Liver (tissue), 9 donors: ENCODE results near the gene WNT2B. TPM values are rescaled to one million over a fixed set of nuclear protein-coding genes. Genes with fewer than 3 reads are reported as not detected.

Source experiments
- DNase-seq: peaks from one replicate; pipeline ENCODE4 v3.0.0-alpha.2; 2017; ENCODE audit warnings: low spot score
- H3K27ac ChIP-seq, 2 donors: one replicate each; pipeline ENCODE4 v1.7.0; 2013; ENCODE audit warnings: inconsistent platforms in 2 of 2, low read length in 2 of 2, control low read depth in 1 of 2, low read depth in 1 of 2, mild to moderate bottlenecking in 1 of 2
- H3K27me3 ChIP-seq, 4 donors: one replicate each; pipeline versions ENCODE4 v1.6.1 to v1.7.0; 2013; ENCODE audit warnings: low read length in 3 of 4, inconsistent platforms in 1 of 4, mild to moderate bottlenecking in 1 of 4, moderate library complexity in 1 of 4; ENCODE audit not compliant: control insufficient read depth in 4 of 4, insufficient read depth in 4 of 4
- H3K36me3 ChIP-seq, 4 donors: one replicate each; pipeline versions ENCODE4 v1.6.1 to v1.7.0; 2013; ENCODE audit warnings: low read length in 3 of 4, mild to moderate bottlenecking in 3 of 4, low read depth in 1 of 4, moderate library complexity in 1 of 4; ENCODE audit not compliant: control insufficient read depth in 4 of 4, insufficient read depth in 3 of 4
- H3K4me1 ChIP-seq, 4 donors: one replicate each; pipeline versions ENCODE4 v1.6.1 to v1.7.0; 2013; ENCODE audit warnings: low read length in 3 of 4, mild to moderate bottlenecking in 3 of 4, moderate library complexity in 1 of 4; ENCODE audit not compliant: control insufficient read depth in 4 of 4, insufficient read depth in 4 of 4
- H3K4me3 ChIP-seq, 3 donors: one replicate each; pipeline versions ENCODE4 v1.6.1 to v1.7.0; 2013; ENCODE audit warnings: low read length in 3 of 3, control low read depth in 1 of 3, low read depth in 1 of 3, mild to moderate bottlenecking in 1 of 3
- H3K9ac ChIP-seq, 2 donors: one replicate each; pipeline ENCODE4 v1.7.0; 2013; ENCODE audit warnings: low read length in 2 of 2, mild to moderate bottlenecking in 2 of 2, moderate library complexity in 2 of 2, control low read depth in 1 of 2, low read depth in 1 of 2
- H3K9me3 ChIP-seq, 4 donors: one replicate each; pipeline versions ENCODE4 v1.6.1 to v1.7.0; 2013; ENCODE audit warnings: low read length in 3 of 4; ENCODE audit not compliant: control insufficient read depth in 4 of 4
- EGR1 ChIP-seq, 2 donors: IDR thresholded peaks; 2 replicates each; pipeline ENCODE4 v1.6.1; 2016 to 2018; ENCODE audit warnings: antibody characterized with exemption in 2 of 2, low read depth in 2 of 2
- FOXA1 ChIP-seq: IDR thresholded peaks from 2 replicates; pipeline ENCODE4 v1.6.1; 2016; ENCODE audit warnings: antibody characterized with exemption
- FOXA2 ChIP-seq: IDR thresholded peaks from 2 replicates; pipeline ENCODE4 v1.6.1; 2016; ENCODE audit warnings: antibody characterized with exemption
- GABPA ChIP-seq, 2 donors: IDR thresholded peaks in 1 of 2; conservative IDR thresholded peaks in 1 of 2; 2 replicates each; pipeline ENCODE4 v1.6.1; 2016; ENCODE audit warnings: antibody characterized with exemption in 2 of 2, mild to moderate bottlenecking in 1 of 2, moderate library complexity in 1 of 2
- HNF4A ChIP-seq, 2 donors: conservative IDR thresholded peaks; 2 replicates each; pipeline ENCODE4 v1.6.1; 2016; ENCODE audit warnings: antibody characterized with exemption in 2 of 2, mild to moderate bottlenecking in 2 of 2
- HNF4G ChIP-seq: IDR thresholded peaks from 2 replicates; pipeline ENCODE4 v1.6.1; 2016; ENCODE audit warnings: antibody characterized with exemption
- JUND ChIP-seq, 2 donors: IDR thresholded peaks; 2 replicates each; pipeline ENCODE4 v1.6.1; 2016; ENCODE audit warnings: antibody characterized with exemption in 2 of 2
- NR2F2 ChIP-seq: IDR thresholded peaks from 2 replicates; pipeline ENCODE4 v1.6.1; 2016; ENCODE audit warnings: antibody characterized with exemption
- RAD21 ChIP-seq, 2 donors: IDR thresholded peaks; 2 replicates each; pipeline ENCODE4 v1.6.1; 2016; ENCODE audit warnings: antibody characterized with exemption in 2 of 2, mild to moderate bottlenecking in 2 of 2
- RXRA ChIP-seq, 2 donors: IDR thresholded peaks; 2 replicates each; pipeline ENCODE4 v1.6.1; 2017 to 2018; ENCODE audit warnings: antibody characterized with exemption in 2 of 2, mild to moderate bottlenecking in 1 of 2
- SP1 ChIP-seq: IDR thresholded peaks from 2 replicates; pipeline ENCODE4 v1.6.1; 2018; ENCODE audit warnings: antibody characterized with exemption, mild to moderate bottlenecking
- TAF1 ChIP-seq: conservative IDR thresholded peaks from 2 replicates; pipeline ENCODE4 v1.6.1; 2016; ENCODE audit warnings: antibody characterized with exemption, mild to moderate bottlenecking
- YY1 ChIP-seq: IDR thresholded peaks from 2 replicates; pipeline ENCODE4 v1.6.1; 2016; ENCODE audit warnings: antibody characterized with exemption, mild to moderate bottlenecking
- WGBS: extraction: QIAGEN DNeasy Blood & Tissue Kit; methylation state at CpG from one replicate; pipeline ENCODE4 v1.1.7; 2013; 5-methylcytosine and 5-hydroxymethylcytosine counted together
- polyA plus RNA-seq, 2 donors: library from polyadenylated mRNA; stranded (reverse) in 1 of 2; unstranded in 1 of 2; fragments of 200-250 nt in 1 of 2; fragments of >200 nt in 1 of 2; fragmentation: Nextera tagmentation in 1 of 2; extraction: Ambion mirVana in 1 of 2; gene quantifications; one replicate each; pipeline versions ENCODE4 v1.2.1 to v1.2.3, GENCODE V29; 2013 to 2015
- total RNA-seq, 2 donors: library from RNA; depleted of rRNA; stranded (reverse); fragments of >200 nt; gene quantifications; one replicate each; pipeline ENCODE4 v1.2.3, GENCODE V29; 2014
- TF ChIP-seq, protein P1 (sequence below): IDR thresholded peaks from 2 replicates; pipeline ENCODE4 v1.6.1; 2016; ENCODE audit warnings: antibody characterized with exemption
- TF ChIP-seq, protein P2 (sequence below): fragments of 150-350 bp; IDR thresholded peaks from 2 replicates; pipeline ENCODE4 v1.5.1; 2017; ENCODE audit warnings: improper control_type of control experiment, low read depth, low read length; ENCODE audit not compliant: missing input control
- TF ChIP-seq, protein P3 (sequence below): IDR thresholded peaks from 2 replicates; pipeline ENCODE4 v1.6.1; 2016; ENCODE audit warnings: antibody characterized with exemption
- TF ChIP-seq, protein P4 (sequence below): IDR thresholded peaks from 2 replicates; pipeline ENCODE4 v1.6.1; 2016; ENCODE audit warnings: antibody characterized with exemption, mild to moderate bottlenecking
- TF ChIP-seq, protein P5 (sequence below): IDR thresholded peaks from 2 replicates; pipeline ENCODE4 v1.6.1; 2016; ENCODE audit warnings: antibody characterized with exemption
- donor health status: healthy.
- donor health status: healthy.
- donor health status: healthy.
- donor health status: healthy.
- donor health status: healthy.

The WNT2B gene
- total and polyA plus RNA-seq, 4 donors = 0.07 to 0.92 (median 0.38) TPM

DNA sequence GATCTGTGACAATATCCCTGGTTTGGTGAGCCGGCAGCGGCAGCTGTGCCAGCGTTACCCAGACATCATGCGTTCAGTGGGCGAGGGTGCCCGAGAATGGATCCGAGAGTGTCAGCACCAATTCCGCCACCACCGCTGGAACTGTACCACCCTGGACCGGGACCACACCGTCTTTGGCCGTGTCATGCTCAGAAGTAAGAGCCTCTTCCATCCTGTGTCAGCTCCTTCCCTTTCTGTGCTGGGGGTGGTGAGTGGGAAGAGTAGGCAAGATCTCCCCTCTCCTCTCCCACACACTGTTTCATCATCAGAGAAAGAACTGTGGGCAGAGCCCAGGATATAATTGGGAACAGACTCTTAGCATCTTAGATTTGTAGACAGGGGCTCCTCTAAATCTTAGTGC, 6.1 kb downstream of the WNT2B start:
- Histone ChIP-seq H3K27me3 (peaks cover 0 to 5% (median 0%) of the 10 kb centered on the region in 4 donors), H3K27ac (no peak overlapping the region)
- 97% methylated on average over 12 of the region's 12 CpGs for WGBS

More for the DNA sequence above, 6.1 kb downstream of the WNT2B start:
- H3K9me3 ChIP-seq = no peaks in the 10 kb centered on the region
- TF ChIP-seq, protein P1, sequence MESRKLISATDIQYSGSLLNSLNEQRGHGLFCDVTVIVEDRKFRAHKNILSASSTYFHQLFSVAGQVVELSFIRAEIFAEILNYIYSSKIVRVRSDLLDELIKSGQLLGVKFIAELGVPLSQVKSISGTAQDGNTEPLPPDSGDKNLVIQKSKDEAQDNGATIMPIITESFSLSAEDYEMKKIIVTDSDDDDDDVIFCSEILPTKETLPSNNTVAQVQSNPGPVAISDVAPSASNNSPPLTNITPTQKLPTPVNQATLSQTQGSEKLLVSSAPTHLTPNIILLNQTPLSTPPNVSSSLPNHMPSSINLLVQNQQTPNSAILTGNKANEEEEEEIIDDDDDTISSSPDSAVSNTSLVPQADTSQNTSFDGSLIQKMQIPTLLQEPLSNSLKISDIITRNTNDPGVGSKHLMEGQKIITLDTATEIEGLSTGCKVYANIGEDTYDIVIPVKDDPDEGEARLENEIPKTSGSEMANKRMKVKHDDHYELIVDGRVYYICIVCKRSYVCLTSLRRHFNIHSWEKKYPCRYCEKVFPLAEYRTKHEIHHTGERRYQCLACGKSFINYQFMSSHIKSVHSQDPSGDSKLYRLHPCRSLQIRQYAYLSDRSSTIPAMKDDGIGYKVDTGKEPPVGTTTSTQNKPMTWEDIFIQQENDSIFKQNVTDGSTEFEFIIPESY = no peak
- TF ChIP-seq GABPA (IDR thresholded peaks at IDR 0.05 in 1 of 2, conservative IDR thresholded peaks at IDR 0.05 in 1 of 2) (no peak), TAF1 (no peak), HNF4A (conservative IDR thresholded peaks at IDR 0.05) (no peak), RXRA (IDR thresholded peaks at IDR 0.05) (no peak), FOXA1 (no peak), RAD21 (IDR thresholded peaks at IDR 0.05) (no peak), EGR1 (IDR thresholded peaks at IDR 0.05; ENCODE audit: low read depth in 2 of 2) (no peak), FOXA2 (no peak), SP1 (no peak), NR2F2 (no peak), JUND (IDR thresholded peaks at IDR 0.05) (no peak), YY1 (no peak), HNF4G (no peak)
- TF ChIP-seq, protein P2, sequence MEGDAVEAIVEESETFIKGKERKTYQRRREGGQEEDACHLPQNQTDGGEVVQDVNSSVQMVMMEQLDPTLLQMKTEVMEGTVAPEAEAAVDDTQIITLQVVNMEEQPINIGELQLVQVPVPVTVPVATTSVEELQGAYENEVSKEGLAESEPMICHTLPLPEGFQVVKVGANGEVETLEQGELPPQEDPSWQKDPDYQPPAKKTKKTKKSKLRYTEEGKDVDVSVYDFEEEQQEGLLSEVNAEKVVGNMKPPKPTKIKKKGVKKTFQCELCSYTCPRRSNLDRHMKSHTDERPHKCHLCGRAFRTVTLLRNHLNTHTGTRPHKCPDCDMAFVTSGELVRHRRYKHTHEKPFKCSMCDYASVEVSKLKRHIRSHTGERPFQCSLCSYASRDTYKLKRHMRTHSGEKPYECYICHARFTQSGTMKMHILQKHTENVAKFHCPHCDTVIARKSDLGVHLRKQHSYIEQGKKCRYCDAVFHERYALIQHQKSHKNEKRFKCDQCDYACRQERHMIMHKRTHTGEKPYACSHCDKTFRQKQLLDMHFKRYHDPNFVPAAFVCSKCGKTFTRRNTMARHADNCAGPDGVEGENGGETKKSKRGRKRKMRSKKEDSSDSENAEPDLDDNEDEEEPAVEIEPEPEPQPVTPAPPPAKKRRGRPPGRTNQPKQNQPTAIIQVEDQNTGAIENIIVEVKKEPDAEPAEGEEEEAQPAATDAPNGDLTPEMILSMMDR = no peak
- TF ChIP-seq, protein P3, sequence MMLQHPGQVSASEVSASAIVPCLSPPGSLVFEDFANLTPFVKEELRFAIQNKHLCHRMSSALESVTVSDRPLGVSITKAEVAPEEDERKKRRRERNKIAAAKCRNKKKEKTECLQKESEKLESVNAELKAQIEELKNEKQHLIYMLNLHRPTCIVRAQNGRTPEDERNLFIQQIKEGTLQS = no peak
- TF ChIP-seq, protein P4, sequence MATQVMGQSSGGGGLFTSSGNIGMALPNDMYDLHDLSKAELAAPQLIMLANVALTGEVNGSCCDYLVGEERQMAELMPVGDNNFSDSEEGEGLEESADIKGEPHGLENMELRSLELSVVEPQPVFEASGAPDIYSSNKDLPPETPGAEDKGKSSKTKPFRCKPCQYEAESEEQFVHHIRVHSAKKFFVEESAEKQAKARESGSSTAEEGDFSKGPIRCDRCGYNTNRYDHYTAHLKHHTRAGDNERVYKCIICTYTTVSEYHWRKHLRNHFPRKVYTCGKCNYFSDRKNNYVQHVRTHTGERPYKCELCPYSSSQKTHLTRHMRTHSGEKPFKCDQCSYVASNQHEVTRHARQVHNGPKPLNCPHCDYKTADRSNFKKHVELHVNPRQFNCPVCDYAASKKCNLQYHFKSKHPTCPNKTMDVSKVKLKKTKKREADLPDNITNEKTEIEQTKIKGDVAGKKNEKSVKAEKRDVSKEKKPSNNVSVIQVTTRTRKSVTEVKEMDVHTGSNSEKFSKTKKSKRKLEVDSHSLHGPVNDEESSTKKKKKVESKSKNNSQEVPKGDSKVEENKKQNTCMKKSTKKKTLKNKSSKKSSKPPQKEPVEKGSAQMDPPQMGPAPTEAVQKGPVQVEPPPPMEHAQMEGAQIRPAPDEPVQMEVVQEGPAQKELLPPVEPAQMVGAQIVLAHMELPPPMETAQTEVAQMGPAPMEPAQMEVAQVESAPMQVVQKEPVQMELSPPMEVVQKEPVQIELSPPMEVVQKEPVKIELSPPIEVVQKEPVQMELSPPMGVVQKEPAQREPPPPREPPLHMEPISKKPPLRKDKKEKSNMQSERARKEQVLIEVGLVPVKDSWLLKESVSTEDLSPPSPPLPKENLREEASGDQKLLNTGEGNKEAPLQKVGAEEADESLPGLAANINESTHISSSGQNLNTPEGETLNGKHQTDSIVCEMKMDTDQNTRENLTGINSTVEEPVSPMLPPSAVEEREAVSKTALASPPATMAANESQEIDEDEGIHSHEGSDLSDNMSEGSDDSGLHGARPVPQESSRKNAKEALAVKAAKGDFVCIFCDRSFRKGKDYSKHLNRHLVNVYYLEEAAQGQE = no peak
- TF ChIP-seq, protein P5, sequence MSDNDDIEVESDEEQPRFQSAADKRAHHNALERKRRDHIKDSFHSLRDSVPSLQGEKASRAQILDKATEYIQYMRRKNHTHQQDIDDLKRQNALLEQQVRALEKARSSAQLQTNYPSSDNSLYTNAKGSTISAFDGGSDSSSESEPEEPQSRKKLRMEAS = no peak
- H3K4me1 ChIP-seq = no peaks in the 10 kb centered on the region
- H3K36me3 ChIP-seq = no peaks in the 10 kb centered on the region
- H3K4me3 ChIP-seq = no peak overlapping the region
- no peak for DNase-seq
- H3K9ac ChIP-seq = no peak overlapping the region
